ENCODE data around the gene RPL39L. TPM values are rescaled to one million over a fixed set of nuclear protein-coding genes. Genes with fewer than 3 reads are reported as not detected.

Gene RPL39L
- total and polyA plus RNA-seq, 2 of the 4 experiments (the other 2 are of a cell fraction) = 18.1 to 34.6 TPM

GRCh38 chr3:187183903-187184302 is 44.6 kb upstream of the RPL39L start:
- dilution Hi-C loops (cut with HindIII; ENCODE audit: low sequenced_read_pairs, unreplicated experiment) (no loop called here), intact Hi-C loops (cut with micrococcal nuclease) (no loop called here), in situ Hi-C loops (cut with MboI; ENCODE audit: low sequenced_read_pairs) (no loop called here)
- Histone ChIP-seq H3K27ac (ENCODE audit: insufficient read depth, low read length) (no peak overlapping the region), H4K91ac (ENCODE audit: insufficient read depth, low read depth, low read length) (0 out of 2 replicates have a peak overlapping the region, but pooled peaks have one; percentile 5), H3K9ac (ENCODE audit: low read depth, low read length) (no peak overlapping the region), H3K18ac (ENCODE audit: low read depth, low read length) (no peak overlapping the region), H2AK5ac (ENCODE audit: low read depth, low read length) (no peak overlapping the region), H2AK9ac (replicated peaks; ENCODE audit: low read depth, low read length, poor library complexity) (no peak overlapping the region), H3K56ac (ENCODE audit: extremely low read depth, insufficient read depth, low read length) (no peak overlapping the region), H4K5ac (ENCODE audit: low read depth, low read length) (no peak overlapping the region; the same call in 1 of the 2 replicates), H3K9me3 (ENCODE audit: control insufficient read depth, insufficient read depth, low read length) (no peaks in the 10 kb centered on the region), H4K20me1 (ENCODE audit: insufficient read depth, low read length) (no peaks in the 10 kb centered on the region), H3K4me1 (ENCODE audit: control insufficient read depth, insufficient read depth, low read length) (peaks cover 12% of the 10 kb centered on the region), H3K27me3 (ENCODE audit: control insufficient read depth, insufficient read depth, low read length) (no peaks in the 10 kb centered on the region), H3K4me3 (ENCODE audit: insufficient read depth, low read depth, low read length) (no peak overlapping the region), H3K36me3 (ENCODE audit: control insufficient read depth, insufficient read depth, low read length) (no peaks in the 10 kb centered on the region), H3K9me1 (ENCODE audit: insufficient read depth, low read length) (peaks cover 2% of the 10 kb centered on the region), H3K23ac (ENCODE audit: low read depth, low read length) (no peak overlapping the region), H3K79me1 (ENCODE audit: low read depth in 1 of 2, low read length in 2 of 2) (no peaks in the 10 kb centered on the region), H3K14ac (replicated peaks; ENCODE audit: low read depth, low read length) (no peak overlapping the region), H2BK5ac (ENCODE audit: low read depth, low read length, poor library complexity, severe bottlenecking) (no peak overlapping the region), H2AFZ (replicated peaks; ENCODE audit: low read length, poor library complexity) (no peak overlapping the region), H2BK15ac (ENCODE audit: low read depth, low read length) (peak overlapping the region; percentile 55; the same call in 1 of the 3 replicates), H4K8ac (ENCODE audit: low read depth in 2 of 2, low read length in 2 of 2) (peak overlapping the region in 1 of 2 experiments; percentile 18; a peak in 2 of 4 replicates), H3K4ac (ENCODE audit: low read depth, low read length) (no peak overlapping the region), H2BK20ac (ENCODE audit: low read depth, low read length) (peak overlapping the region; percentile 79; the same call in 1 of the 2 replicates), H3K4me2 (ENCODE audit: low read depth, low read length) (no peak overlapping the region), H2BK120ac (ENCODE audit: low read depth, low read length) (peak overlapping the region; percentile 56; the same call in 1 of the 2 replicates)
- ChIA-PET CTCF (interaction anchor here (0.6 kb wide), 1 partner anchor 76 kb away, joined by 5 read pairs; no protein-coding TSS in a partner anchor), POLR2A (ENCODE audit: unreplicated experiment) (no interaction called here)
- WGBS, 2 experiments (ENCODE audit: extremely low coverage in 2 of 2, insufficient read length in 1 of 2) = no CpG with 5 or more reads among the region's 6 CpGs
- ATAC-seq (ENCODE audit: low read depth) = no peak
- TF ChIP-seq CEBPB (IDR thresholded peaks at IDR 0.05; ENCODE audit: low read depth, low read length) = no peak
- no peak for TF ChIP-seq RFX5 (IDR thresholded peaks at IDR 0.05; ENCODE audit: low read depth, low read length)
- TF ChIP-seq MAFK (IDR thresholded peaks at IDR 0.05; ENCODE audit: low read depth, low read length) = no peak
- no peak for TF ChIP-seq SMC3 (IDR thresholded peaks at IDR 0.05; ENCODE audit: low read depth, low read length)
- TF ChIP-seq BHLHE40 (IDR thresholded peaks at IDR 0.05; ENCODE audit: low read depth, low read length) = no peak
- TF ChIP-seq RAD21 (IDR thresholded peaks at IDR 0.05; ENCODE audit: low read length) = no peak
- DNase-seq = no peak
- BruUV-seq (replicated peaks) = no TSS peak

Data from IMR-90 (cell line).